ENCODE measurements around the gene CATSPER3.

DNA sequence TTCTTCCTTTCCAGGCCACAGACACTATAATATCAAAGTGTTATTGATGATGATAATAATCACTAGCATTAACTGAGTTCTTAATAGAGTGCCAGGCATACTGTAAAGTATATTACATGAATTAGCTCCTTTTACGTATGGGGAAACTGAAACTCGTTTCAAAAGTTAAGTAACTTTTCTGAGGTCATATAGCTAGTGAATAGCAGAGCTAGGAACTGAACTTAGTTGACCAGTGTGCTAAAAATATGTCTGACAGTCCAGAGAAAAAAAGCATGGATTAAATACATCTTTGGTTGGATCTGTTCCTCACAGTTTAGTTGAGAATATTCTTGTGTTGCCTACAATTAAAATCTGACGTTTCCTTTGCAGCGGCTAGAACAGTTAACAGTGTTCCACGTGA lies 18.4 kb upstream of the CATSPER3 start:
- TF ChIP-seq POLR2A (IDR thresholded peaks at IDR 0.05): no peak
- TF ChIP-seq, protein P1, sequence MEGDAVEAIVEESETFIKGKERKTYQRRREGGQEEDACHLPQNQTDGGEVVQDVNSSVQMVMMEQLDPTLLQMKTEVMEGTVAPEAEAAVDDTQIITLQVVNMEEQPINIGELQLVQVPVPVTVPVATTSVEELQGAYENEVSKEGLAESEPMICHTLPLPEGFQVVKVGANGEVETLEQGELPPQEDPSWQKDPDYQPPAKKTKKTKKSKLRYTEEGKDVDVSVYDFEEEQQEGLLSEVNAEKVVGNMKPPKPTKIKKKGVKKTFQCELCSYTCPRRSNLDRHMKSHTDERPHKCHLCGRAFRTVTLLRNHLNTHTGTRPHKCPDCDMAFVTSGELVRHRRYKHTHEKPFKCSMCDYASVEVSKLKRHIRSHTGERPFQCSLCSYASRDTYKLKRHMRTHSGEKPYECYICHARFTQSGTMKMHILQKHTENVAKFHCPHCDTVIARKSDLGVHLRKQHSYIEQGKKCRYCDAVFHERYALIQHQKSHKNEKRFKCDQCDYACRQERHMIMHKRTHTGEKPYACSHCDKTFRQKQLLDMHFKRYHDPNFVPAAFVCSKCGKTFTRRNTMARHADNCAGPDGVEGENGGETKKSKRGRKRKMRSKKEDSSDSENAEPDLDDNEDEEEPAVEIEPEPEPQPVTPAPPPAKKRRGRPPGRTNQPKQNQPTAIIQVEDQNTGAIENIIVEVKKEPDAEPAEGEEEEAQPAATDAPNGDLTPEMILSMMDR (IDR thresholded peaks at IDR 0.05): no peak

All from heart left ventricle (tissue), 13 donors.